Heart right ventricle (tissue), 16 donors: ENCODE data around the gene AFG3L2. TPM values are rescaled to one million over a fixed set of nuclear protein-coding genes. Genes with fewer than 3 reads are reported as not detected.

Source experiments
- ATAC-seq, 8 donors: fragments of 200-7000 bp; cut with Tn5 transposase; one replicate each; pipeline ENCODE4 v1.9.1; 2020; ENCODE audit warnings: mild to moderate bottlenecking in 8 of 8, moderate library complexity in 8 of 8, moderate number of reproducible peaks in 1 of 8
- DNase-seq, 2 donors: peaks; one replicate each; pipeline ENCODE4 v3.0.0-alpha.2; 2020
- H3K27ac ChIP-seq, 10 donors: fragments of 200-600 bp; sonication (generic) in 2 of 10; one replicate each; pipeline versions ENCODE4 v1.5.0 to v1.8.0; 2020 to 2022; ENCODE audit warnings: mild to moderate bottlenecking in 3 of 10
- H3K27me3 ChIP-seq, 7 donors: fragments of 200-600 bp; one replicate each; pipeline ENCODE4 v1.8.0; 2021 to 2022; ENCODE audit warnings: mild to moderate bottlenecking in 2 of 7
- H3K36me3 ChIP-seq, 9 donors: fragments of 200-600 bp; sonication (generic) in 1 of 9; one replicate each; pipeline versions ENCODE4 v1.5.0 to v1.8.0; 2020 to 2022; ENCODE audit warnings: mild to moderate bottlenecking in 2 of 9
- H3K4me1 ChIP-seq, 9 donors: fragments of 200-600 bp; sonication (generic) in 1 of 9; one replicate each; pipeline versions ENCODE4 v1.5.0 to v1.8.0; 2020 to 2022; ENCODE audit warnings: mild to moderate bottlenecking in 4 of 9
- H3K4me3 ChIP-seq, 10 donors: fragments of 200-600 bp; sonication (generic) in 2 of 10; one replicate each; pipeline versions ENCODE4 v1.5.0 to v1.8.0; 2020 to 2022; ENCODE audit warnings: mild to moderate bottlenecking in 7 of 10, moderate library complexity in 2 of 10
- H3K9me3 ChIP-seq, 11 donors: fragments of 200-600 bp in 10 of 11; sonication (generic) in 2 of 11; one replicate each; pipeline versions ENCODE4 v1.5.0 to v1.8.0; 2013 to 2022; ENCODE audit warnings: mild to moderate bottlenecking in 2 of 11, control low read depth in 1 of 11, moderate library complexity in 1 of 11
- WGBS, 2 donors: extraction: QIAGEN DNeasy Blood & Tissue Kit; methylation state at CpG; one replicate each; pipeline ENCODE4 v1.1.7; 2013; ENCODE audit warnings: inconsistent platforms in 1 of 2; 5-methylcytosine and 5-hydroxymethylcytosine counted together
- intact Hi-C, 10 donors: fragments of 100-400 bp; cut with DNase I; formaldehyde crosslinking; loops; one replicate each; pipeline versions ENCODE4 v1.11.1 to v1.14.2; 2022
- polyA plus RNA-seq, 2 donors: library from polyadenylated mRNA; stranded (reverse); fragments of 200-250 nt; gene quantifications; one replicate each; pipeline ENCODE4 v1.2.3, GENCODE V29; 2013
- total RNA-seq, 10 donors: library from RNA; stranded (reverse); fragmentation: NEBNext Ultra II Directional in 3 of 10; extraction: Animal tissue kit (Norgen Biotek cat#: 25700) in 3 of 10; gene quantifications; one replicate each; pipeline versions ENCODE4 v1.2.1 to v1.2.4, GENCODE V29; 2021 to 2023
- TF ChIP-seq, protein P1 (sequence below), 9 donors: fragments of 200-600 bp; sonication (generic) in 2 of 9; IDR thresholded peaks; one replicate each; pipeline versions ENCODE4 v1.5.0 to v1.8.0; 2021 to 2022; ENCODE audit warnings: antibody characterized with exemption in 9 of 9, mild to moderate bottlenecking in 5 of 9, moderate library complexity in 1 of 9
- donor health status: Arrhythmogenic right ventricular cardiomyopathy.
- donor health status: ischemic (EF 13 %, LVEDD 7.1; RV severe dilation, severe dysfunction).
- donor health status: healthy with polysubstance abuse.
- donor health status: DM: no; HTN: yes; CAD: no.
- donor health status: DM: no; HTN: no; CAD: no.
- donor health status: ischemic (EF 25% LVEDD 6.9; RV normal size, moderate dysfunction).
- donor health status: ischemic (EF 25% LVEDD 5.7; RV mildly dilated, moderate dysfunction).
- donor health status: healthy.
- donor health status: DM: yes; HTN: yes; CAD: no.
- donor health status: Ischemic cardiomyopathy.
- donor health status: ischemic (EF 35%, LVEDD 5.7; RV mildly dilated, moderate dysfunction).
- donor health status: nonischemic (EF 11% LVEDD 7.7; RV severe dilation, severe dysfunction).
- donor health status: DM: yes; HTN: yes; CAD: no.
- donor health status: PGD.
- donor health status: ischemic (EF 29% LVEDD 5.4; RV normal size, mild dysfunction).
- donor health status: nonischemic (EF 23%, LVEDD 6.1; RV moderate dilation, normal function).

Gene AFG3L2
- total and polyA plus RNA-seq, 12 donors = 48.1 to 176 (median 142) TPM

DNA sequence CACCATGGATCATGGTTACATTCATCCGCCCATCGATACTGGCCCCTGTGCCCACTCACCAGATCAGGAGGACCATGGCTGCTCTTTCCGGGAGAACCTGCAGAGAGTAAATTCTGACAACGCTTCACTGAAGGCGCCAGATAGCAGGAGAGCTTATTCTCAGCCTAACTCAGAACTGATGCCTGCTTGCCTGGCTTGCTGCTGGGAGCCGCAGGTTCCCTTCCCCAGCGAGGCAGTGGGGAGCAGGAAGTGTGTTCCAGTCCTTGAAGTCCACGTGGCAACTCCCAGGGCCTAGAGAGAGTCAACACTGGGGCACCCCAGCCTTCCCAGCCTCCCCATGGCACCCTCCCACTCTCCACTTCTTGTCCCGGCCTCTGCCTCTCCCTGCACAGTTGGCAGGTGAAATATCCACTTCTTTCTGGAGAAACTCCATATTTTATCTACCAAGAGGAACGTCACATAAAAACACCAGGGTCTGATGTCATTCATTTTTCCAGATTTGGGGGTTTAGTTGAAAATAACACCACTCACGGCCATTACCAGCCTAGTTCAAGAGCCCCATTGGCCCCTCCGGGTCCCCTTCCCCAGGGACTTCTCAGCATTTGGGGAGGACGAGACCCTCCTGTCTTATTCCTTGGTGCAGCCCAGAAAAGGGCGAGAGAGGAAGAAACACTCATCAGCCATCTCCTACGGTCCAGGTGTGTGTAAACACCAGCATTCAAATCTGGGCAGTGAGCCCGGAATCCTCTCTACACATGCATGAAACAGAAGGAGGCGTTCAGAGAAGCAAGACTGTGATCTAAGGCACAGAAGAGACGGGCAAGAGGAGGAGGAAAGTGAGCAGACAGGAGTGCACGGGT is 72.4 kb downstream of the AFG3L2 start:
- H3K4me1 ChIP-seq = peaks cover 0 to 26% (median 18%) of the 10 kb centered on the region in 9 donors
- H3K27me3 ChIP-seq = peaks cover 0 to 29% (median 0%) of the 10 kb centered on the region in 7 donors
- H3K27ac ChIP-seq = no peak overlapping the region
- H3K4me3 ChIP-seq = no peak overlapping the region
- intact Hi-C loops = loop anchor here in 3 of 10 donors (5.0 kb wide), 1 partner anchor 32 kb away; no protein-coding TSS in a partner anchor
- TF ChIP-seq, protein P1, sequence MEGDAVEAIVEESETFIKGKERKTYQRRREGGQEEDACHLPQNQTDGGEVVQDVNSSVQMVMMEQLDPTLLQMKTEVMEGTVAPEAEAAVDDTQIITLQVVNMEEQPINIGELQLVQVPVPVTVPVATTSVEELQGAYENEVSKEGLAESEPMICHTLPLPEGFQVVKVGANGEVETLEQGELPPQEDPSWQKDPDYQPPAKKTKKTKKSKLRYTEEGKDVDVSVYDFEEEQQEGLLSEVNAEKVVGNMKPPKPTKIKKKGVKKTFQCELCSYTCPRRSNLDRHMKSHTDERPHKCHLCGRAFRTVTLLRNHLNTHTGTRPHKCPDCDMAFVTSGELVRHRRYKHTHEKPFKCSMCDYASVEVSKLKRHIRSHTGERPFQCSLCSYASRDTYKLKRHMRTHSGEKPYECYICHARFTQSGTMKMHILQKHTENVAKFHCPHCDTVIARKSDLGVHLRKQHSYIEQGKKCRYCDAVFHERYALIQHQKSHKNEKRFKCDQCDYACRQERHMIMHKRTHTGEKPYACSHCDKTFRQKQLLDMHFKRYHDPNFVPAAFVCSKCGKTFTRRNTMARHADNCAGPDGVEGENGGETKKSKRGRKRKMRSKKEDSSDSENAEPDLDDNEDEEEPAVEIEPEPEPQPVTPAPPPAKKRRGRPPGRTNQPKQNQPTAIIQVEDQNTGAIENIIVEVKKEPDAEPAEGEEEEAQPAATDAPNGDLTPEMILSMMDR (IDR thresholded peaks at IDR 0.05) = no peak
- no peaks in the 10 kb centered on the region for H3K9me3 ChIP-seq
- ATAC-seq = no peak
- H3K36me3 ChIP-seq = peaks cover 0 to under 1% (median 0%) of the 10 kb centered on the region in 9 donors
- no peak for DNase-seq
- 83 to 86% methylated on average over 19 of the region's 19 CpGs for WGBS, 2 donors

DNA sequence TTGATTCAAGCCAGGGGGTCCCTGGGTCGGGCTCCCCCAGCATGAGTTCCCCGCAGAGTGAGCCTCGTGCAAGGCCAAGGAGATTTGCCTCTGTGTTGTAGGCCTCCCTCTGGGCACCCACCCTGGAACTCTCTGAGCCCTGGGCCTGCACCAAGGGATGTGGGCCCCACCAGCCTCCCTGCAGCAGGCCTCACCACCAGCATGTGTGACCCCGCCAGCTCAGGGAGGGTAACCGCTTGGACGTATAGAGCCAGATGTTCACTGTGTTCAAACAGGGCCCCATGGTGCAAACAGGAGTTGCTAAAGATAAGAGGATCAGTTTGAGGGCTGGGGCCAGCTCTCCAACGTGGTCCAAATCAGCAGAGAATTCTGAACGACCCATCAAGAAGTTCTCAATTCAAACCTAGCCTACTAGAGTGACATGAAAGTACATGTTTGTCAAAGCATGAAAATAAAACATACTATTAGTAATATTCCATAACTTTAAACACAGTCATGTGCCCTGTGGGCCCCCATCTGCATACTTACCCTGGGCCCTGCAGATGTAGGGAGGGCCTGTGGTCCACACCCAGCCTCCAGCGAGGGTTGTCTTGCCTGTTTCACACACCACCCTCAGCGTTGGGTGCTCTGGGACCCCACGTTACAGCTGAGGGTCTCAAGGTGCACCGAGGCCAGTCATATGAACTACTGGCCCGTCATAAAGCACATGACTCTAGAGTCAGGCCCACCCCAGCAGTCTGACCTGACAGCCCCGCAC is 74.5 kb downstream of the AFG3L2 start:
- H3K9me3 ChIP-seq = peaks cover 0 to 5% (median 0%) of the 10 kb centered on the region in 11 donors
- intact Hi-C loops = no loop called here
- TF ChIP-seq, protein P1 (IDR thresholded peaks at IDR 0.05) = no peak
- H3K36me3 ChIP-seq = no peaks in the 10 kb centered on the region
- no peak overlapping the region for H3K27ac ChIP-seq
- peaks cover 0 to 16% (median 11%) of the 10 kb centered on the region in 9 donors for H3K4me1 ChIP-seq
- H3K4me3 ChIP-seq = no peak overlapping the region
- ATAC-seq (no peak), DNase-seq (no peak)
- WGBS, 2 donors = 86 to 89% methylated on average over 14 of the region's 14 CpGs
- H3K27me3 ChIP-seq = peaks cover 0 to 19% (median 0%) of the 10 kb centered on the region in 7 donors

DNA sequence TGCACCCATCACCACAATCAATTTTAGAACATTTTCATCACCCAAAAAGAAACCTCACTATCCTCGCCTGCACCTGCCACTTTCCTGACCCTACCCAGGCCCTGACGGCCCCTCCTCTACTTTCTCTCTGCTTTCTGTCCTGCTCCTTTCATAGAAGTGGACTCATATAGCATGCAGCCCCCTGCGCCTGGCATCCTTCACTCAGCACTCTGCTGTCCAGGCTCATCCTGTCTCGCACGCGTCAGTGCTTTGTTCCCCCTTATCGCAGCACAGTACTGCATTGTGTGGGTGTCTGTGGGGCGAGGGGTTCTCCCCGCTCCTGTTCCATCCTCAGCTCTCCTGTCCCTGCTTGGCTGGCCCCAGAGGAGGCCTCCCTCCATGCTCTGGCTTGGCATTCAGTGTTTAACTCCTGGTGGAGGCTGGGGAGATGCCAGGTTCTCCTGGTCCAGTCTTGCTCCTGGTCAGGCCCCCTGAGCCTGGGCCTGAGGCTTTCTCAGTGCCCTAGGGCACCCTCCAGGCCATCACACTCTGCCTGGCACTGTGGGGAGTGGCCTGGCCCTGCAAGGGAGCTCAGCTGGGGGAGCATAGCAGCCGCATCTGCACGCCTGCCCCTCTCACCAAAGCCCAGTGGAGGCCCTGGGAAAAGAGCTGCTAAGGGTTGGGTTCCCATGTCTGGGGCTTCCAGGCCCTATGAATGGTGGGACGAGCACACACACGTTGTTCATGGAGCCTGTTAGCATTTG is 75.6 kb downstream of the AFG3L2 start:
- H3K4me3 ChIP-seq = no peak overlapping the region
- H3K27ac ChIP-seq = no peak overlapping the region
- TF ChIP-seq, protein P1 (IDR thresholded peaks at IDR 0.05) = no peak
- peaks cover 0 to 8% (median 0%) of the 10 kb centered on the region in 7 donors for H3K27me3 ChIP-seq
- intact Hi-C loops = no loop called here
- peaks cover 0 to 5% (median 0%) of the 10 kb centered on the region in 11 donors for H3K9me3 ChIP-seq
- H3K36me3 ChIP-seq = no peaks in the 10 kb centered on the region
- 57 to 71% methylated on average over 13 of the region's 13 CpGs for WGBS, 2 donors
- no peak for DNase-seq
- H3K4me1 ChIP-seq = peaks cover 0 to 6% (median under 1%) of the 10 kb centered on the region in 9 donors
- ATAC-seq = no peak

DNA sequence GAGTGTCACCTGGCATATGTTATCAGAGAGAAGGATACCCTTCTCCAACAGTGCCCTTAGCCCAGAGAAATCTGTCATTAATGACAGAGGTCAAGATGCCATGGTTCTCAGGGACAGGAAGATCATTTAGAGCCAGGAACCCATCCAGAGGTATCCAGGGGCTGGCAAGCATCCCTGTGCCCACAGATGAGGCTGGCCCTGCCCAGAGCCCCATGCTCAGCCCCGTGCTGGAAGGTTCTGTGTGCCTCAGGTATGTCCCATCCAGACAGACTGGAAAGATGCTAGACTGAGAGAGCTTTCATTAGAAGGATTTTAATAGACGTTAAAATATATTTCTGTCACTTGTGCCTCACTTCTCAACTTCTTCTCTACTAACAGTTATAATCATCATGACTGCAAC is 77.2 kb downstream of the AFG3L2 start:
- ATAC-seq (no peak), DNase-seq (no peak)
- intact Hi-C loops = no loop called here
- Histone ChIP-seq H3K27ac (no peak overlapping the region), H3K4me3 (no peak overlapping the region), H3K36me3 (no peaks in the 10 kb centered on the region), H3K27me3 (no peaks in the 10 kb centered on the region), H3K9me3 (peaks cover 0 to 5% (median 0%) of the 10 kb centered on the region in 11 donors), H3K4me1 (no peaks in the 10 kb centered on the region)
- 86 to 87% methylated on average over 2 of the region's 2 CpGs for WGBS, 2 donors
- TF ChIP-seq, protein P1 (IDR thresholded peaks at IDR 0.05) = no peak
